ENCODE data around the gene CBFA2T2. TPM values are rescaled to one million over a fixed set of nuclear protein-coding genes. Genes with fewer than 3 reads are reported as not detected.

Gene CBFA2T2
- total RNA-seq, 1 experiment from 2014 or later = 15.4 TPM

DNA sequence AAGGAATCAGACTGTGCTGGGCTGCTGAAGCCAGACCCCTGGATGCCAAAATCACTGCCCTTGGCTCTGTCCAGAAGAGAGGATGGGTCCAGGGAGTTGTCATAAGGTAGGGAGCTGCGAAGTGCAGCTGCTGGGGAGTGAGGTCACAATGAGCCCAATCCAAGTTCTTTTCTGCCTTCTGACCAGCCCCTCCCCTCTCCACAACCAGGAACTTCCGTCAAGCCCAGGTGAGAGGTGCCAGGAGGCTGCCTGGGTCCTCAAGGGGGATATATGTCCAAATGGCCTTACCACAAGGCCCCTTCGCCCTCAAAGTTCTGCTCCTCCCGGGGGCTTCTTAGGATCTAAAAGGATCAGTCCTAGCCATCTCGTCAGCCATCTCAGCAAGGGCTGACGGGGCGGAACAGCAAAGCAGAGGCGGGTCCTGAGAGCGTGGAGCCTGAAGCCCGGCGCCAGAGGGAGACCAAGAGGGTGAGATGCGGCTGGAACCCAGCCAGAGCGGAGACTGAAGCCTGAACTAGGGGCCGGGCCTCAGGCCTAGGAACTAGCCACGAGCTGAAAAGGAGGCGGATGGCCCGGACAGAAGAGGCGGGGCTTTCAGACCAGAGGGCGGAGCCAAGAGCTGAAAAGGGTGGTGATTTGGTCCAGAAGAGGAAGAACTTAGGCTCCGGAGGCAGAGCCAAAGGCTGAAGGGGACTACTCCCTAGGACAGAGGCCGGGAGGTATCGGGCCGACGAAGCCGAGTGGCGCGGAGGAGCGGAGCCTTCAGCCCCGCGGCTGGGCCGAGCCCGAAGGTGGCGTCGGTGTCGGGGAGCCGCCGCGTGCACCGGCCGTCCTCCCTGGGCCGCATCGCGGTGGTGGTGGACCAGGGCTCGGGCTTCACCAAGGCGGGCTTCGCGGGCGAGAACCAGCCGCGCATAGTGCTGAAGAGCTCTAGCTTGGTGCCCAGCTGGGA lies 176.7 kb downstream of the CBFA2T2 start, which contains the start of gene ACTL10:
TSS of gene ACTL10 (plus strand) at position 651 of the 952 bp plus-strand sequence. CDS start 555 bp downstream, outside the sequence.
- Mint-ChIP-seq H3K4me3 (ENCODE audit: unreplicated experiment) (peak within 1 kb of the TSS; percentile 98), H3K36me3 (ENCODE audit: insufficient read depth, unreplicated experiment) (peaks cover 12% of the 10 kb centered on the region), H3K27me3 (ENCODE audit: insufficient read depth, unreplicated experiment) (no peaks in the 10 kb centered on the region), H3K27ac (ENCODE audit: low read depth, unreplicated experiment) (peak within 1 kb of the TSS; percentile 74), H3K9me3 (ENCODE audit: unreplicated experiment) (no peaks in the 10 kb centered on the region), H3K4me1 (ENCODE audit: insufficient read depth, unreplicated experiment) (peaks cover 14% of the 10 kb centered on the region)
- TSS peak; percentile 12 for BruUV-seq (replicated peaks)
- intact Hi-C loops (cut with micrococcal nuclease) = loop anchor here (1.0 to 5.0 kb wide), 4 partner anchors 64 to 463 kb away; partner anchors contain the start of genes CDK5RAP1 and ZNF341
- peak; percentile 99 for DNase-seq (ENCODE audit: unreplicated experiment)
- CTCF ChIA-PET = interaction anchor here (0.6 to 7.0 kb wide), 33 partner anchors 10 to 1477 kb away, joined by 3 to 53 read pairs (median 4); partner anchors contain the start of gene CDK5RAP1
- POLR2A ChIA-PET = interaction anchor here (0.6 to 4.4 kb wide), 37 partner anchors 9 to 463 kb away, joined by 3 to 38 read pairs (median 4); partner anchors contain the start of genes CBFA2T2, CDK5RAP1, CHMP4B and EIF2S2
- TF ChIP-seq, protein P1, sequence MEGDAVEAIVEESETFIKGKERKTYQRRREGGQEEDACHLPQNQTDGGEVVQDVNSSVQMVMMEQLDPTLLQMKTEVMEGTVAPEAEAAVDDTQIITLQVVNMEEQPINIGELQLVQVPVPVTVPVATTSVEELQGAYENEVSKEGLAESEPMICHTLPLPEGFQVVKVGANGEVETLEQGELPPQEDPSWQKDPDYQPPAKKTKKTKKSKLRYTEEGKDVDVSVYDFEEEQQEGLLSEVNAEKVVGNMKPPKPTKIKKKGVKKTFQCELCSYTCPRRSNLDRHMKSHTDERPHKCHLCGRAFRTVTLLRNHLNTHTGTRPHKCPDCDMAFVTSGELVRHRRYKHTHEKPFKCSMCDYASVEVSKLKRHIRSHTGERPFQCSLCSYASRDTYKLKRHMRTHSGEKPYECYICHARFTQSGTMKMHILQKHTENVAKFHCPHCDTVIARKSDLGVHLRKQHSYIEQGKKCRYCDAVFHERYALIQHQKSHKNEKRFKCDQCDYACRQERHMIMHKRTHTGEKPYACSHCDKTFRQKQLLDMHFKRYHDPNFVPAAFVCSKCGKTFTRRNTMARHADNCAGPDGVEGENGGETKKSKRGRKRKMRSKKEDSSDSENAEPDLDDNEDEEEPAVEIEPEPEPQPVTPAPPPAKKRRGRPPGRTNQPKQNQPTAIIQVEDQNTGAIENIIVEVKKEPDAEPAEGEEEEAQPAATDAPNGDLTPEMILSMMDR (IDR thresholded peaks at IDR 0.05; ENCODE audit: unreplicated experiment) = no peak

DNA sequence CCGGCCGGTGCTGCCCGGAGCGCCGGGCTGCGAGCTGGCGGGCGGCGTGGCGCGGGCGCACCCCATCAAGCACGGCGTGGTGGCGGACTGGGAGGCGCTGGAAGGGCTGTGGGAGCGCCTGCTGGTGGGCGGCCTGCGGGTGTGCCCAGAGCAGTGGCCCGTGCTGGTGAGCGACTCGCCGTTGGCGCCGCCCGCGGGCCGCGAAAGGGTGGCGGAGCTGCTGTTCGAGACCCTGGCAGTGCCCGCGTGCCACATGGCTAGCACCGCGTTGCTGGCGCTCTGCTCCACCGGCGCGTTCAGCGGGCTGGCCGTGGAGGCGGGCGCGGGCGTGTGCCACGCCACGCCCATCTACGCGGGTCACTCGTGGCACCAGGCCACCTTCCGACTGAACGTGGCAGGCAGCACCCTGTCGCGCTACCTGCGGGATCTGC lies 177.4 kb downstream of the CBFA2T2 start:
- BruUV-seq (replicated peaks) = no TSS peak
- POLR2A ChIA-PET = interaction anchor here (0.6 to 4.4 kb wide), 31 partner anchors 8 to 939 kb away, joined by 3 to 38 read pairs (median 4); partner anchors contain the start of genes CBFA2T2, CDK5RAP1, CHMP4B and EIF2S2

DNA sequence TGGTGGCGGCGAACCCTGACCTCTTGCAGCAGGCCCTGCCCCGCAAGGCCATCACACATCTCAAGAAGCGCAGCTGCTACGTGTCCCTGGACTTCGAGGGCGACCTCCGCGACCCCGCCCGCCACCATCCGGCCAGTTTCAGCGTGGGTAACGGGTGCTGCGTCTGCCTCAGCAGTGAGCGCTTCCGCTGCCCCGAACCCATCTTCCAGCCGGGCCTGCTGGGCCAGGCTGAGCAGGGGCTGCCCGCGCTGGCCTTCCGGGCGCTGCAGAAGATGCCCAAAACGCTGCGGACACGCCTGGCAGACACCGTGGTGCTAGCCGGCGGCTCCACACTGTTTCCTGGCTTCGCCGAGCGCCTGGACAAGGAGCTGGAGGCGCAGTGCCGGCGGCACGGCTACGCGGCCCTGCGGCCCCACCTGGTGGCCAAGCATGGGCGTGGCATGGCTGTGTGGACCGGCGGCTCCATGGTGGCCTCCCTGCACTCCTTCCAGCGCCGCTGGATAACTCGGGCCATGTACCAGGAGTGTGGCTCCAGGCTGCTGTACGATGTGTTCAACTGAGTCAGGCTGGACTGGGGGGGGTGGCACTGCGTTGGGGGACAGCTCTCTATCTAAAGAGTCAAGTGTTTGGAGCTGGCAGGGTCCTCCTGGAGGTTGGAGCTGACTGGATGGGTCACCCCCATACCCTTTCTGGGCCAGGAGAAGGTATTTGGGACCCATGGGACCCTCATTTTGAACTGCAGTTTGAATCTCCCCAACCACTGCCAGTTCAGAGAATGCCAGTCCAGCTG lies 178.0 kb downstream of the CBFA2T2 start:
- Mint-ChIP-seq H3K36me3 (ENCODE audit: insufficient read depth, unreplicated experiment) (peaks cover 12% of the 10 kb centered on the region), H3K9me3 (ENCODE audit: unreplicated experiment) (no peaks in the 10 kb centered on the region), H3K27ac (ENCODE audit: low read depth, unreplicated experiment) (peak overlapping the region; percentile 27), H3K27me3 (ENCODE audit: insufficient read depth, unreplicated experiment) (no peaks in the 10 kb centered on the region), H3K4me1 (ENCODE audit: insufficient read depth, unreplicated experiment) (peaks cover 17% of the 10 kb centered on the region), H3K4me3 (ENCODE audit: unreplicated experiment) (peak overlapping the region; percentile 98)
- ChIA-PET CTCF (interaction anchor here (0.5 to 7.0 kb wide), 63 partner anchors 9 to 766 kb away, joined by 3 to 53 read pairs (median 4); partner anchors contain the start of genes CBFA2T2 and SNTA1), POLR2A (interaction anchor here (0.6 to 4.4 kb wide), 31 partner anchors 7 to 1929 kb away, joined by 3 to 38 read pairs (median 4); partner anchors contain the start of genes CBFA2T2, CDK5RAP1, CHMP4B and EIF2S2)
- intact Hi-C loops (cut with micrococcal nuclease) = loop anchor here (1.0 to 5.0 kb wide), 5 partner anchors 63 to 461 kb away; partner anchors contain the start of genes CDK5RAP1 and ZNF341
- peak; percentile 84 for DNase-seq (ENCODE audit: unreplicated experiment)
- TSS peak; percentile 17 for BruUV-seq (replicated peaks)
- TF ChIP-seq, protein P1 (IDR thresholded peaks at IDR 0.05; ENCODE audit: unreplicated experiment) = peak; percentile 87

More for the DNA sequence above, 177.4 kb downstream of the CBFA2T2 start:
- intact Hi-C loops (cut with micrococcal nuclease) = loop anchor here (1.0 to 5.0 kb wide), 4 partner anchors 64 to 462 kb away; partner anchors contain the start of genes CDK5RAP1 and ZNF341
- peaks cover 12% of the 10 kb centered on the region for H3K36me3 Mint-ChIP-seq (ENCODE audit: insufficient read depth, unreplicated experiment)
- CTCF ChIA-PET = interaction anchor here (0.6 to 7.0 kb wide), 45 partner anchors 10 to 765 kb away, joined by 3 to 53 read pairs (median 4); partner anchors contain the start of genes CDK5RAP1 and SNTA1
- H3K27ac Mint-ChIP-seq (ENCODE audit: low read depth, unreplicated experiment) = peak overlapping the region; percentile 27
- peak; percentile 38 for DNase-seq (ENCODE audit: unreplicated experiment)
- no peaks in the 10 kb centered on the region for H3K27me3 Mint-ChIP-seq (ENCODE audit: insufficient read depth, unreplicated experiment)
- H3K4me3 Mint-ChIP-seq (ENCODE audit: unreplicated experiment) = peak overlapping the region; percentile 98
- H3K4me1 Mint-ChIP-seq (ENCODE audit: insufficient read depth, unreplicated experiment) = peaks cover 14% of the 10 kb centered on the region
- TF ChIP-seq, protein P1 (IDR thresholded peaks at IDR 0.05; ENCODE audit: unreplicated experiment) = no peak
- H3K9me3 Mint-ChIP-seq (ENCODE audit: unreplicated experiment) = no peaks in the 10 kb centered on the region
